ENCODE data around the gene REM2. TPM values are rescaled to one million over a fixed set of nuclear protein-coding genes. Genes with fewer than 3 reads are reported as not detected.

Gene REM2
- total and polyA plus RNA-seq, 2 of the 4 experiments (the other 2 are of a cell fraction): under 0.01 to 0.07 TPM

GRCh38 chr14:22836301-22837113, 46.5 kb upstream of the REM2 start, which contains the start of gene MMP14 (continued):
- peak; percentile 61 for TF ChIP-seq RAD21 (IDR thresholded peaks at IDR 0.05; ENCODE audit: low read length)
- TF ChIP-seq MAFK (IDR thresholded peaks at IDR 0.05; ENCODE audit: low read depth, low read length): no peak; the same call in 1 of the 2 replicates
- no peak for TF ChIP-seq RCOR1 (IDR thresholded peaks at IDR 0.05; ENCODE audit: insufficient replicate concordance, low read length)

GRCh38 chr14:22837114-22837749, 45.8 kb upstream of the REM2 start:
- WGBS, 2 experiments (ENCODE audit: extremely low coverage in 2 of 2, insufficient read length in 1 of 2): 1% methylated on average over 28 of the region's 57 CpGs; no CpG with 5 or more reads in 1 of the 2 experiments
- peak overlapping the region; percentile 96 for H2AK9ac ChIP-seq (replicated peaks; ENCODE audit: low read depth, low read length, poor library complexity)
- H4K5ac ChIP-seq (ENCODE audit: low read depth, low read length): peak overlapping the region; percentile 81
- H3K36me3 ChIP-seq (ENCODE audit: control insufficient read depth, insufficient read depth, low read length): peaks cover 36% of the 10 kb centered on the region
- H3K4ac ChIP-seq (ENCODE audit: low read depth, low read length): peak overlapping the region; percentile 93
- H3K79me1 ChIP-seq (ENCODE audit: low read depth in 1 of 2, low read length in 2 of 2): peaks cover 6 to 46% of the 10 kb centered on the region in 2 experiments; a peak in 3 of 4 replicates
- H2BK20ac ChIP-seq (ENCODE audit: low read depth, low read length): no peak overlapping the region
- peak overlapping the region; percentile 96 for H3K27ac ChIP-seq (ENCODE audit: insufficient read depth, low read length)
- TF ChIP-seq MXI1 (IDR thresholded peaks at IDR 0.05; ENCODE audit: borderline replicate concordance, low read depth, low read length) (0 out of 2 replicates have a peak, but pooled peaks have one; percentile 46), RAD21 (IDR thresholded peaks at IDR 0.05; ENCODE audit: low read length) (no peak)
- H3K27me3 ChIP-seq (ENCODE audit: control insufficient read depth, insufficient read depth, low read length): no peaks in the 10 kb centered on the region
- in situ Hi-C loops (cut with MboI; ENCODE audit: low sequenced_read_pairs) (no loop called here), dilution Hi-C loops (cut with HindIII; ENCODE audit: low sequenced_read_pairs, unreplicated experiment) (no loop called here), intact Hi-C loops (cut with micrococcal nuclease) (loop anchor here (5.0 kb wide), 6 partner anchors 60 to 280 kb away; partner anchors contain the start of genes AJUBA and RBM23)
- H3K14ac ChIP-seq (replicated peaks; ENCODE audit: low read depth, low read length): peak overlapping the region; percentile 68
- peak overlapping the region; percentile 55 for H2BK120ac ChIP-seq (ENCODE audit: low read depth, low read length)
- H3K4me3 ChIP-seq (ENCODE audit: insufficient read depth, low read depth, low read length): peak overlapping the region; percentile 64
- H4K91ac ChIP-seq (ENCODE audit: insufficient read depth, low read depth, low read length): peak overlapping the region; percentile 93
- H4K20me1 ChIP-seq (ENCODE audit: insufficient read depth, low read length): peaks cover 34% of the 10 kb centered on the region
- no peak overlapping the region for H2BK15ac ChIP-seq (ENCODE audit: low read depth, low read length)
- peak overlapping the region; percentile 81 for H3K4me2 ChIP-seq (ENCODE audit: low read depth, low read length)
- peak overlapping the region; percentile 71 for H2AFZ ChIP-seq (replicated peaks; ENCODE audit: low read length, poor library complexity)
- H4K8ac ChIP-seq (ENCODE audit: low read depth in 2 of 2, low read length in 2 of 2): peak overlapping the region; percentile 89 to 95; a peak in 3 of 4 replicates
- DNase-seq (peak; percentile 63), ATAC-seq (ENCODE audit: low read depth) (peak; percentile 16)
- no TSS peak for BruUV-seq (replicated peaks)
- peak overlapping the region; percentile 77; the same call in 1 of the 2 replicates for H3K18ac ChIP-seq (ENCODE audit: low read depth, low read length)
- peaks cover 15% of the 10 kb centered on the region for H3K4me1 ChIP-seq (ENCODE audit: control insufficient read depth, insufficient read depth, low read length)
- H2BK5ac ChIP-seq (ENCODE audit: low read depth, low read length, poor library complexity, severe bottlenecking): peak overlapping the region; percentile 77
- POLR2A ChIA-PET (ENCODE audit: unreplicated experiment): interaction anchor here (0.9 to 3.6 kb wide), 4 partner anchors 12 to 14 kb away, joined by 3 to 25 read pairs (median 12); no protein-coding TSS in a partner anchor
- peak overlapping the region; percentile 79 for H2AK5ac ChIP-seq (ENCODE audit: low read depth, low read length)
- H3K9me1 ChIP-seq (ENCODE audit: insufficient read depth, low read length): peaks cover 20% of the 10 kb centered on the region
- no peaks in the 10 kb centered on the region for H3K9me3 ChIP-seq (ENCODE audit: control insufficient read depth, insufficient read depth, low read length)
- H3K23ac ChIP-seq (ENCODE audit: low read depth, low read length): peak overlapping the region; percentile 90
- H3K56ac ChIP-seq (ENCODE audit: extremely low read depth, insufficient read depth, low read length): peak overlapping the region; percentile 94
- CTCF ChIA-PET: interaction anchor here (0.7 to 1.6 kb wide), 4 partner anchors 14 to 17 kb away, joined by 3 to 9 read pairs (median 3); no protein-coding TSS in a partner anchor
- peak overlapping the region; percentile 94 for H3K9ac ChIP-seq (ENCODE audit: low read depth, low read length)
